Activated CD8-positive, alpha-beta T cell treated with anti-CD3 and anti-CD28 coated beads, Interleukin-2, amount 10 ng/mL, durations not matched to agents 7 days and 5 days (primary cell): Measurements from ENCODE around the gene HELZ. TPM values are rescaled to one million over a fixed set of nuclear protein-coding genes. Genes with fewer than 3 reads are reported as not detected.
A peak's percentile ranks its signal among the peaks of the same experiment; 100 is the strongest.
"Not testable (repeated sequence)": the region's sequence is repeated elsewhere in the genome, so short reads cannot be mapped to it uniquely, and the experiment has no call there.

ENCODE experiments used
- ATAC-seq: fragments of 150-1000 bp; cut with Tn5 transposase; one replicate; pipeline ENCODE4 v1.10.0; 2021; ENCODE audit warnings: moderate library complexity
- CTCF ChIA-PET: fragments of 350-600 bp; sonication (Branson Sonifier 250); formaldehyde crosslinking; loops from one replicate; lab custom pipeline; 2021; ENCODE audit warnings: antibody characterized with exemption; lab: Charles Lee
- POLR2A ChIA-PET: fragments of 350-600 bp; sonication (Branson Sonifier 250); formaldehyde crosslinking; loops from one replicate; lab custom pipeline; 2021; ENCODE audit warnings: antibody characterized with exemption; lab: Charles Lee
- DNase-seq: peaks from one replicate; pipeline ENCODE4 v3.0.0-alpha.2; 2020
- H3K27ac Mint-ChIP-seq: one replicate; pipeline ENCODE4 v1.8.0; 2021; ENCODE audit warnings: mild to moderate bottlenecking, mixed read lengths
- H3K27me3 Mint-ChIP-seq: one replicate; pipeline ENCODE4 v1.8.0; 2021; ENCODE audit warnings: low read depth, mixed read lengths
- H3K36me3 Mint-ChIP-seq: one replicate; pipeline ENCODE4 v1.8.0; 2021; ENCODE audit warnings: low read depth, mixed read lengths
- H3K4me1 Mint-ChIP-seq: one replicate; pipeline ENCODE4 v1.8.0; 2021; ENCODE audit warnings: low read depth, mixed read lengths
- H3K4me3 Mint-ChIP-seq: one replicate; pipeline ENCODE4 v1.8.0; 2021; ENCODE audit warnings: mild to moderate bottlenecking, mixed read lengths
- H3K9me3 Mint-ChIP-seq: one replicate; pipeline ENCODE4 v1.8.0; 2022; ENCODE audit warnings: mixed read lengths; ENCODE audit not compliant: insufficient read depth
- total RNA-seq, 2 experiments: library from RNA; stranded (reverse); gene quantifications; one replicate each; pipeline ENCODE4 v1.2.3, GENCODE V29; 2021

Gene HELZ, protein sequence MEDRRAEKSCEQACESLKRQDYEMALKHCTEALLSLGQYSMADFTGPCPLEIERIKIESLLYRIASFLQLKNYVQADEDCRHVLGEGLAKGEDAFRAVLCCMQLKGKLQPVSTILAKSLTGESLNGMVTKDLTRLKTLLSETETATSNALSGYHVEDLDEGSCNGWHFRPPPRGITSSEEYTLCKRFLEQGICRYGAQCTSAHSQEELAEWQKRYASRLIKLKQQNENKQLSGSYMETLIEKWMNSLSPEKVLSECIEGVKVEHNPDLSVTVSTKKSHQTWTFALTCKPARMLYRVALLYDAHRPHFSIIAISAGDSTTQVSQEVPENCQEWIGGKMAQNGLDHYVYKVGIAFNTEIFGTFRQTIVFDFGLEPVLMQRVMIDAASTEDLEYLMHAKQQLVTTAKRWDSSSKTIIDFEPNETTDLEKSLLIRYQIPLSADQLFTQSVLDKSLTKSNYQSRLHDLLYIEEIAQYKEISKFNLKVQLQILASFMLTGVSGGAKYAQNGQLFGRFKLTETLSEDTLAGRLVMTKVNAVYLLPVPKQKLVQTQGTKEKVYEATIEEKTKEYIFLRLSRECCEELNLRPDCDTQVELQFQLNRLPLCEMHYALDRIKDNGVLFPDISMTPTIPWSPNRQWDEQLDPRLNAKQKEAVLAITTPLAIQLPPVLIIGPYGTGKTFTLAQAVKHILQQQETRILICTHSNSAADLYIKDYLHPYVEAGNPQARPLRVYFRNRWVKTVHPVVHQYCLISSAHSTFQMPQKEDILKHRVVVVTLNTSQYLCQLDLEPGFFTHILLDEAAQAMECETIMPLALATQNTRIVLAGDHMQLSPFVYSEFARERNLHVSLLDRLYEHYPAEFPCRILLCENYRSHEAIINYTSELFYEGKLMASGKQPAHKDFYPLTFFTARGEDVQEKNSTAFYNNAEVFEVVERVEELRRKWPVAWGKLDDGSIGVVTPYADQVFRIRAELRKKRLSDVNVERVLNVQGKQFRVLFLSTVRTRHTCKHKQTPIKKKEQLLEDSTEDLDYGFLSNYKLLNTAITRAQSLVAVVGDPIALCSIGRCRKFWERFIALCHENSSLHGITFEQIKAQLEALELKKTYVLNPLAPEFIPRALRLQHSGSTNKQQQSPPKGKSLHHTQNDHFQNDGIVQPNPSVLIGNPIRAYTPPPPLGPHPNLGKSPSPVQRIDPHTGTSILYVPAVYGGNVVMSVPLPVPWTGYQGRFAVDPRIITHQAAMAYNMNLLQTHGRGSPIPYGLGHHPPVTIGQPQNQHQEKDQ (N-terminal part only)
- total RNA-seq = 10 to 100 TPM; 69.1 to 76.6 TPM

DNA sequence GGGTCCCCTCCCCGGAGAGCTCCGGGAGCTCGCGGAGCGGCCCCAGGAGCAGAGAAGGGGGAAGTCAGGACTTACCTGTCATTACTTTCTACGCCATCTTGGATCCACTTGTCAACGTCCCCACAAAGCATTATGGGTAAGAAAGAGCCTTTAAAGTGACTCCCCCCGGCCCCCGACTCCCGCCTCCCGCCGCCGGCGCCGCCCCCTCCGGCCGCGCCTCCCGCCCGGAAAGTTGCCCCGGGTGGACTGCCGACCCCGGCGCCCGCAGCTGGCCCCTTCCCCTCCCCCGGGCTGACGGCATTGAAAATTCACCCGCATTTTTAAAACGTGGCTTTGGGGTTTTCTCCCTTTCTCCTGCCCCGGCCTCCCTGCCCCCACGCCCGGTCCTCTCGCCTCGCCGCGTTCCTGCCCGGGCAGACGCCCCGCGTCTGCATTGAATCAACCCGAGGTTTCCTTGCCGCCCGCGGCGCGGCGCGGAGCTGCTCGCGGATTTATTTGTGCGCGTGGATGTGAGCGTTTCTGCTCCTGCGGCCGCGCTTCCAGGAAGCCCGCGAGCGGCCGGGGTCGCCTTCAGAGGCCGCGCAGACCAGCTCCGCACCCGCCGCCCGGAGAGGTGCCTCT is at the start of gene HELZ:
HELZ (minus strand) TSS at position 124 of the 621 bp plus-strand sequence. CDS start 26,392 bp downstream, outside the sequence.
- Mint-ChIP-seq H3K27me3 (no peaks in the 10 kb centered on the region), H3K4me1 (peaks cover 49% of the 10 kb centered on the region), H3K4me3 (peak within 1 kb of the TSS; percentile 93), H3K36me3 (peaks cover 24% of the 10 kb centered on the region), H3K9me3 (no peaks in the 10 kb centered on the region), H3K27ac (peak within 1 kb of the TSS; percentile 90)
- ChIA-PET CTCF (interaction anchor here (1.0 kb wide), 1 partner anchor 27 kb away, joined by 4 read pairs; no protein-coding TSS in a partner anchor), POLR2A (interaction anchor here (0.8 to 1.8 kb wide), 5 partner anchors 12 to 133 kb away, joined by 3 to 12 read pairs (median 3); no protein-coding TSS in a partner anchor)
- DNase-seq (peak; percentile 80), ATAC-seq (peak; percentile 79)

DNA sequence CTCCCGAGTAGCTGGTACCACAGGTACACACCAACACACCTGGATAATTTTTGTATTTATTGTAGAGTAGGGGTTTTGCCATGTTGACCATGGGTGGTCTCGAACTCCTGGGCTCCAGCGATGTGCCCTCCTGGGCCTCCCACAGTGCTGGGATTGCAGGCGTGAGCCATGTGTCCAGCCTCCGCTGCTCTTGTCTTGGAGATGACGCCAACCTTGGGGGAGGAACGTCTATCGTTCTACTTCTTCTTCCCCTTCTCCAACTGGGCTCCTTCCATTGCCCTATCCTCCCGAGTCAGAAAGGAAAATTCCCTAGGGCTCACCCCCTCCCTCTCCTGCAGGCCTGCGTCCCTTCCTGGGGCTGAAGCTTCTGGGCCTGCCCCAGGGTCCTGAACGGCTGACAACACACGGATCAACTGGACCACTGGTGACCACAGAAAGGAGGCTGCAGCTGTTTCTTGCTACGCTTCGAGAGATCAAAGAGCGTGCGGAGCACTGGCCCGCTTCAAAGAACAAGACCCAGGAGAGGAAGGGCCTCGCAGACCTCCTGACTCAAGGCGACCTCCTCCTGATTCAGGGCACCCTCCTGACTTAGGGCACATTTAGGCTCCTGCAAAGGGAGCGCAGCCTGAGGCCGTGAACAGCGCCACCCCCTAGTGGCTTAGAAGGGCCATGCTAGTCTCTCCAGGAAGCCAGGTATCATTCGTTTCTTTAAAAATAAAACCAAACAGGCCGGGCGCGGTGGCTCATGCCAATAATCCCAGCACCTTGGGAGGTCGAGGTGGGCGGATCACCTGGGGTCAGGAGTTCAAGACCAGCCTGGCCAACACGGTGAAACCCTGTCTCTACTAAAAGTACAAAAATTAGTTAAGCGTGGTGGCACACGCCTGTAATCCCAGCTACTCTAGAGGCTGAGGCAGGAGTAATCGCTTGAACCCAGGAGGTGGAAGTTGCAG is 48.5 kb upstream of the HELZ start:
- Mint-ChIP-seq H3K4me3 (peak overlapping the region; percentile 12), H3K4me1 (peaks cover 7% of the 10 kb centered on the region), H3K27me3 (no peaks in the 10 kb centered on the region), H3K36me3 (no peaks in the 10 kb centered on the region), H3K9me3 (no peaks in the 10 kb centered on the region), H3K27ac (no peak overlapping the region)
- DNase-seq (peak; percentile 83), ATAC-seq (peak; percentile 99)
- ChIA-PET POLR2A (interaction anchor here (0.7 kb wide), 2 partner anchors 60 to 74 kb away, joined by 3 read pairs; no protein-coding TSS in a partner anchor), CTCF (interaction anchor here (0.6 to 7.5 kb wide), 13 partner anchors 24 to 659 kb away, joined by 3 to 94 read pairs (median 3); no protein-coding TSS in a partner anchor)

DNA sequence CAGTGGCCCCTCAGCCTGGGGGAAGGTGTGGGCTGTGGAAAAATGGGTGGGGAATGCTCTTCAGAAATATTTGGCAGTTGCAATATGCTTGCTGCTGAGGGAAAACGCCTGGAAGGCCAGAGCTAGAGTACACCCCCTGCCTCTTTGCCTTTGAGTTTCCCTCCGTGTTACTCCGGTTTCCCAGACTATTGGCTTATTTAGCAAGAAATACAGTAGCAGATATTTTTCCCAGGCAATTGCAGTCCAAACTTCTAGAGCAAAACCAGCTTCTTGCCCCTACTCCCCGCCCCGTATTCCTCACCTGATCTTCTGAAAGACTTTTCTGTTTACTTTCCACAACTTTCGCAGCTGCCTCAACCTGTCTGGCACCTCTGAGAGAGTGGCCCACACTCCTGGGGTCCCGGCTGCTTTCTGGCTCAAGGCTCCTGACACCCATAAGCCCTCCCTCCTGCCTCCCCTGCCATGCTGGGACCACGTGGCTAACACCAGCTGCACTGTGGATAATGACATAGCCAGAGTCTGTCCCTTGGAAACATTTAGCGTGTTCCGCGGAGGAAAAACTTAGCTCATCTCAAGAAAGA is 45.8 kb upstream of the HELZ start:
- Mint-ChIP-seq H3K9me3 (no peaks in the 10 kb centered on the region), H3K27ac (no peak overlapping the region), H3K27me3 (no peaks in the 10 kb centered on the region), H3K4me1 (peaks cover 7% of the 10 kb centered on the region), H3K4me3 (no peak overlapping the region), H3K36me3 (no peaks in the 10 kb centered on the region)
- CTCF ChIA-PET = interaction anchor here (1.4 to 7.5 kb wide), 2 partner anchors 70 to 209 kb away, joined by 5 to 94 read pairs; no protein-coding TSS in a partner anchor
- DNase-seq = no peak
- POLR2A ChIA-PET = no interaction called here
- no peak for ATAC-seq

DNA sequence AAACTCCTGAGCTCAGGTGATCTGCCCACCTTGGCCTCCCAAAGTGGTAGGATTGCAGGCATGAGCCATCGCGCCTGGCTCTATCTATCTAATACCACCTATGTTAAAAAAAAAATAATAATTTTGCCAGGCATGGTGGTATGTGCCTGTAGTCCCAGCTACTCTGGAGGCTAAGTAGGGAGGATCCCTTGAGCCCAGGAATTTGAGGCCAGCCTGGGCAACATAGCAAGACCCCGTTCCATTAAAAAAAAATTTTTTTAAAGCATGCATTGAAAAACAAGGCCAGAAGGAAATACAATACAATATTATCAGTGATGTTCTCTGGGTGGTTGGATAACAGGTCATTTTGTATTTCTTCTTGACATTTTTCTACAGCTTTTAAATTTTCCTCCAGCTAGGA is 45.2 kb upstream of the HELZ start:
- no peak for ATAC-seq
- H3K4me1 Mint-ChIP-seq = peaks cover 7% of the 10 kb centered on the region
- no peak overlapping the region for H3K27ac Mint-ChIP-seq
- no peak for DNase-seq
- no peaks in the 10 kb centered on the region for H3K9me3 Mint-ChIP-seq
- no peaks in the 10 kb centered on the region for H3K27me3 Mint-ChIP-seq
- no peaks in the 10 kb centered on the region for H3K36me3 Mint-ChIP-seq
- POLR2A ChIA-PET = no interaction called here
- H3K4me3 Mint-ChIP-seq = no peak overlapping the region
- CTCF ChIA-PET = interaction anchor here (0.6 to 7.5 kb wide), 2 partner anchors 70 to 74 kb away, joined by 3 to 94 read pairs; no protein-coding TSS in a partner anchor

DNA sequence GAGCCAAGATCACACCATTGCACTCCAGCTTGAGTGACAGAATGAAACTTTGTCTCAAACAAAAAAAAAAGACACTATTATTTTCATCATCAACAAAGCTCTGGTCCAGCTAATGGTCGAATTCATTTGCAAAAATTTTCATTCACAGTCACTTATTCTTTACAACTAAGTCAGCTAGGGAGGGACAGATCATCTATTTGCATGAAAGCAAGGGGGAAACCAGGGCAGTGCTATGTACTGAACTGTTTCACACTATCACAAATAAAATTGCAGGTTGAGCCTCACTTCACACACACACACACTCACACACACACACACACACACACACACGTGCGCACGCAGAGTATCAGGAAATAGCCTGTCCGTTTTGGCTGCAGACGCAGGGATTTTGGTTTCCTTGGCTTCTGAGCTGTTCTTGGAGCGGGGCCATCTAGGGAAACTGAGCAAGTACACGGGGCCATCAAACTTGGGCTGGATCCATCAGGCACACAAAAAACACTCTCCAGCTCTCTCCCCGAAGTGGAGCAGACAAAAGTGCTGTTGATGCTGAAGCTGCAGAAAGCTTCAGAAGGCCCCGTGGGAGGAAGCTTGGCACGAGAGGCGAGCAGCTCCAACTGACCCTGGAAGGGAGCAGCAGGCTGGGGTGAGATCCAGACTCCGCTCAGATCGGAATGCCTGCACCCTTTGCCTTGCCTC is 44.3 kb upstream of the HELZ start:
- no peak for DNase-seq
- POLR2A ChIA-PET = no interaction called here
- Mint-ChIP-seq H3K4me3 (no peak overlapping the region), H3K27ac (no peak overlapping the region), H3K9me3 (no peaks in the 10 kb centered on the region), H3K36me3 (no peaks in the 10 kb centered on the region), H3K4me1 (peaks cover 7% of the 10 kb centered on the region), H3K27me3 (no peaks in the 10 kb centered on the region)
- no peak for ATAC-seq
- CTCF ChIA-PET = interaction anchor here (0.6 to 7.5 kb wide), 4 partner anchors 15 to 84 kb away, joined by 3 to 94 read pairs (median 4); no protein-coding TSS in a partner anchor

DNA sequence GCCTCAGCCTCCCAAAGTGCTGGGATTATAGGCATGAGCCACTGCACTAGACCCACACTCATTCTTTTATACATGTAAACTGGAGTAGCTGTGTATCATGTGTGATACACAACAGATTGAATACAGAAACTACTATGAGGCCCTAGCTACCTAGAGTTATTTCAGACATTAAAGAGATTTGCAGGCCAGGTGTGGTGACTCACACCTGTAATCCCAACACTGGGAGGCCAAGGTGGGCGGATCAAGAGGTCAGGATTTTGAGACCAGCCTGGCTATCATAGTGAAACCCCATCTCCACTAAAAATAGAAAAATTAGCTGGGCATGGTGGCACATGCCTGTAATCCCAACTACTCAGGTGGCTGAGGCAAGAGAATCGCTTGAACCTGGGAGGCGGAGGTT is 41.8 kb upstream of the HELZ start:
- CTCF ChIA-PET = interaction anchor here (0.8 to 2.5 kb wide), 3 partner anchors 13 to 65 kb away, joined by 3 to 6 read pairs (median 3); no protein-coding TSS in a partner anchor
- POLR2A ChIA-PET, H3K36me3 Mint-ChIP-seq, H3K27me3 Mint-ChIP-seq, H3K9me3 Mint-ChIP-seq, H3K27ac Mint-ChIP-seq, DNase-seq, H3K4me3 Mint-ChIP-seq, ATAC-seq, H3K4me1 Mint-ChIP-seq: not testable (repeated sequence)

DNA sequence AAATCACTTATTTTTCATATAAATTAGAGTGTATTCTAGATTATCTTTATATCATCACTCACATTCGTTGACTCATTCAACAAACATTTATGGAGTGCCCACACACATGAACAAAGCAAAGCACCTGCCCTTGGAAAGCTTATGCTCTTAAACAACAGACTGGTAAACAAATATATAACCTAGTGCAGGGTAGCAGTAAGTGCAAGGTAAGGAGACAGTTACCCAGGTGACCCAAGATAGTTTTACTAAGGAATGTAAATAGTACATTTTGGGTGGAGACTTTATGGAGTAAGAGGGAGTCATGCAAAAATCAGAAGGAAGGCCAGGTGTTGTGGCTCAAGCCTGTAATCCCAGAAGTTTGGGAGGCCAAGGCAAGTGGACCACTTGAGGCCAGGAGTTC is 40.4 kb upstream of the HELZ start:
- no peak overlapping the region for H3K27ac Mint-ChIP-seq
- CTCF ChIA-PET = interaction anchor here (1.3 kb wide), 1 partner anchor 12 kb away, joined by 3 read pairs; no protein-coding TSS in a partner anchor

DNA sequence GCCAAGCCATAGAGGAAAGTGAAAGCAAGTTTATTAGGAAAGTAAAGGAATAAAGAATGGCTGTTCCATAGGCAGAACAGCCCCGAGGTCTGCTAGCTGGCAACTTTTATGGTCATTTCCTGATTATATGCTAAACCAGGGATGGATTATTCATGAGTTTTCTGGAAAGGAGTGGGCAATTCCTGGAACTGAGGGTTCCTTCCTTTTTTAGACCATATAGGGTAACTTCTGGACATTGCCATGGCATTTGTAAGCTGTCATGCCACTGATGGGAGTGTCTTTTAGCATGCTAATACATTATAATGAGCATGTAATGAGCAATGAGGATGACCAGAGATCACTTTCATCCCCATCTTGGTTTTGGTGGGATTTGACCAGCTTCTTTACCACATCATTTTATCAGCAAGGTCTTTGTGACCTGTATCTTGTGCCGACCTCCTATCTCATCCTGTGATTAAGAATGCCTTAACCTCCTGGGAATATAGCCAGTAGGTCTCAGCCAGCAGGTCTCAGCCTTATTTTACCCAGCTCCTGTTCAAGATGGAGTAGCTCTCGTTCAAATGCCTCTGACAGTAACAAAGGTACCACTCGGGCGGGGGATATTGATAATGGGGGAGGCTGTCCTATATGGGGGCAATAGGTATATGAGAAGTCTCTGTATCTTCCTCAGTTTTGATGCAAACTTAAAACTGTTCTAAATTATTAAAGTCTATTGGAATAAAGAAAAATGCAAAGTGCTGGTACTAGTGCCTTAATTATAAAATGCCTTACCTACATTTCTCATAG is 38.9 kb upstream of the HELZ start:
- ChIA-PET CTCF (interaction anchor here (0.6 to 1.3 kb wide), 2 partner anchors 11 to 64 kb away, joined by 3 read pairs; no protein-coding TSS in a partner anchor), POLR2A (no interaction called here)
- no peak for ATAC-seq
- Mint-ChIP-seq H3K4me1 (no peaks in the 10 kb centered on the region), H3K4me3 (no peak overlapping the region), H3K36me3 (no peaks in the 10 kb centered on the region), H3K27me3 (no peaks in the 10 kb centered on the region), H3K9me3 (no peaks in the 10 kb centered on the region), H3K27ac (no peak overlapping the region)
- no peak for DNase-seq

More for the DNA sequence above, 40.4 kb upstream of the HELZ start:
- H3K36me3 Mint-ChIP-seq = no peaks in the 10 kb centered on the region
- no peak overlapping the region for H3K4me3 Mint-ChIP-seq
- H3K9me3 Mint-ChIP-seq = no peaks in the 10 kb centered on the region
- H3K4me1 Mint-ChIP-seq = no peaks in the 10 kb centered on the region
- no peak for ATAC-seq
- POLR2A ChIA-PET = no interaction called here
- H3K27me3 Mint-ChIP-seq = no peaks in the 10 kb centered on the region
- no peak for DNase-seq

DNA sequence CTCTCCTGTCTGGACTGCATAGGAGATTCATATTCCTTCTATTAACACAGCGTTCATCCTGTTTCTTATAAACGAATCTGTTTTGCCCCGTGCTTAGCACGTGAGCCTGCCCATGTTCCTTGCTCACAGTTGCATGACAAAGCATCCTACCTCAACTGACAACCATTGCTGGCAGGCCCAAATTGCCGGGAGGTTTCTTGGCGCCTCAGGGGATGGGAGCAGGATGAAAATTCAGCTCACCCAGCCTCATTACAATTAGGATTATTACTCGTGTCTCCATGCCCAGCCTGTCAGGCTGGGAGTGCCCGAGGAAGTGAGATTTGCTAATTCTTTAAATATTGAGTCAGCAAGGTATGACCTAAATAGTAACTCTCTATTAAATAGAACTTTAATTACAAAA is 36.7 kb upstream of the HELZ start:
- no peaks in the 10 kb centered on the region for H3K4me1 Mint-ChIP-seq
- H3K9me3 Mint-ChIP-seq = no peaks in the 10 kb centered on the region
- H3K4me3 Mint-ChIP-seq = no peak overlapping the region
- no peak overlapping the region for H3K27ac Mint-ChIP-seq
- CTCF ChIA-PET = no interaction called here
- ATAC-seq (no peak), DNase-seq (no peak)
- POLR2A ChIA-PET = interaction anchor here (0.6 kb wide), 1 partner anchor 53 kb away, joined by 3 read pairs; no protein-coding TSS in a partner anchor
- no peaks in the 10 kb centered on the region for H3K27me3 Mint-ChIP-seq
- no peaks in the 10 kb centered on the region for H3K36me3 Mint-ChIP-seq
